ENCODE measurements around the gene HDGFL3.
"Not testable (repeated sequence)": the region's sequence is repeated elsewhere in the genome, so short reads cannot be mapped to it uniquely, and the experiment has no call there.

HDGFL3 gene

DNA sequence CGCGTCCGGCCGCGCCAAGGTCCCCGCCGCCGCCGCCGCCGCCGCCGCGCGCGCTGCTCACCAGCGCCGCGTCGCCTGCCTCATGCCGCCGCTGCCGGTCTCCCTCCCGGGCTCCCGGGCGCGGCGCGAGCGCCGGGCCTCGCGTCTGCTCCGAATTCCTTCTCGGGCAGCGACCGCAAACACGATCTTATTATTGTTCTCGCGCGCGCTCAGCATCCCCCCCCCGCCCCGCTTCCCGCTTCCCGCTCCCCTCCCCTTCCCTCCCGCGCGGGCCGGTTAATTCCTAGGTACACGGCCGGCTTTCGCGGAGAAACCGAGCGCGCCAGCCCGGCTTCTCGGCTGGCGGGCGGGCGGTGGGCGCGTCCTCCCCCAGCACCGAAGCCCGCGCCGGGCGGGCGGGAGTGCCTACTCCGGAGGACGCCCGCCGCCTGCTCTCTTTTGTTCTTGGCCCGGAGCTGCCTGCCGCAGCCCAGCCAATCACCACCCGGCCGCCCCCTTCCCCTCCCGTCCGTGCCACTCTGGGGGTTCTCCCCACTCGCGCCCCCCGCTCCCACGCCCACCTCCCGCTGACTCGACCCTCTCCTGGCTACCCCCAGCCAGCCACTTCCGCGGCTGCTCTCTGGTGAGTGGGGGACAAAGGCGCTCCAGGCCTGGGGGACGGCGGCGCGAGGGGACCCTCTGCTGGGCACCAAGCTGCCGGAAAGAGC, at the start of gene HDGFL3:
HDGFL3 (minus strand) TSS at position 164 of the 707 bp plus-strand sequence. CDS start 409 bp downstream, outside the sequence.
- DNase-seq: peak; percentile 8

DNA sequence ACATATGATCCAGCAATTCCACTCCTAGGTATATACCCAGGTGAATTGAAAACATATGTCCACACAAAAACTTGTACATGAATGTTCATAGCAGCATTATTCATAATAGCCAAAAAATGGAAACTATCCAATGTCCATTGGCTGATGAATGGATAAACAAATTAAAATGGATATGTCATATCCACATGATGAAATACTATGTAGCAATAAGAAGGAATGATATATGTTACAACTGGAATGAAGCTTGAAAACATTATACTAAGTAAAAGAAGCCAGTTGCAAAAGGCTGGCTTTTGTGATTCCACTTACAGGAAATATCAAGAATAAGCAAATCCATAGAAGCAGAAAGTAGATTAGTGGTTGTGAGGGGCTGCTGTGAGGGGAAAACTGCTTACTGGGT, 43.2 kb upstream of the HDGFL3 start:
- DNase-seq: no peak

DNA sequence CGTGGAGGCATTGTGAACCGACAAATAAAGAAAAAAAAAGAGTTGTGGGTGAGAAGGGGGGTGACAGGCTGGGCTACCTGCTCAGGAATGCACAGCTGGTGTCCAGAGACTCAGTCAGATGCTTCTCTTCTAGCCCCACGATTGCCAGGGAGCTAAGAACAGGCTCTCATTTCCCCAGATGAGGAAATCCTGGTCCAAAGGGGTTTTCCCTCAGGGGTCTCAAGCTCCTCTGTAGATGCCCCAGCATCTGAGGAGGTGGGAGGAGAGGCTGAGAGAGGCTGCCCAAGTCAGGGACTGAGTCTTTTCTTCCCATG, 41.4 kb upstream of the HDGFL3 start:
- DNase-seq: no peak

DNA sequence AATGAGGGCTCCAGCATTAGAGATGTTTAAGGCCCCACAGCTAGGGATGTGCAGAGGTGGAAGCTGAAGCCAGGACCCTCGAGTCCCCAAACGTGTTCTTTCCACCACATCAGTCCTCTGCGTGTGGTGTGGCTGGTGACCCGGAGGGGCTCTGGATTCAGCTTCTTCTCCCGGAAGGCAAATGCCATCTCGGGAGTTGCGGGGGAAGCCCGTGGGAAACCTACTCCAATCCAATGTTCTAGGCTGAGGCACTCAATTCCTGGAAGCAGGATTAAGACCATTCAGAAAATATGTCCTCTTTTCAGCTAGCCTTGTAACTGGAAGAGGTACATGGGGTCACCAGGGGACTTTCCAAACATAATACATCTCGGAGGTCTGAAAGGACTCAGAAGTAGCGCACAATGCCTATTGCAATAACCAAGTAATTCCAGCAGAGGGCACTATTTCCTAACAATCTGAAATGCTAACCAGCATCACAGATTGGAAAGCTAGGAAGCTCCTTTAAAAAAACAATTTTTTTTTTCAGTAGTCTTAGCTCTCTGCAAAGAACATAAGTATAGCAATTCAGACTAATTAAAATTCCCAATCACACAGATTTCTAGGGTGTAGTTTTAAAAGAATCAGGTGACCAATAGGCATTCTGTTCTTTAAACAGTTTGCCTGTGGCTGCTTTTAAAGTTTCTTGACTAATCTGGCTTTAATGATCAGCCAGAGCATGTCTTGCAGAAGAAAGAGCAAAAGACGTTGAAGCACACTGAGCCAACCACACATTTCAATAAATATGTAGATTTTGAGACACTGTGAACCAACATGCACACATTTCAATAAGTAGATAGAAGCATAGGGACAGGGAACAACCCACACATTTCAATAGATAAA, 40.8 kb upstream of the HDGFL3 start:
- no peak for DNase-seq

DNA sequence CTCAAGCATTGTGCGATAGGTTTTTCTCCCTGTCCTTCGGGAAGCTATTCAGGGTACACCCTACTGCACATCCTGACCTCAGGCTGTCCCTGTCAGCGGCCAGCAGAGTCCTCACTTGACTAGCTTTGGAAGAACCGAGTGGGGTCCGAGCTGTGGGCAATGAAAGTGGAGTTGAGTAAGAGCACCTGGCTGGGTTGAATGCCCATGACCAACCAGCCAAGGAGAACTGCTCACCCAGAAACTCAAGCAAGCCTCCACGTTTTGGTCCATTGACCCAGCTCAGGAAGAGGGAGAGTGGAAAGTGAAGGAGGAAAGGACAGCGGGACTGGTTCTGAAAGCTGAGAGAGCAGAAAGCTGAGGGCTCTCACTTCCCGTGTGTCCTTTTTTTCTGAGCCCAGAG, 36.0 kb upstream of the HDGFL3 start:
- no peak for DNase-seq

DNA sequence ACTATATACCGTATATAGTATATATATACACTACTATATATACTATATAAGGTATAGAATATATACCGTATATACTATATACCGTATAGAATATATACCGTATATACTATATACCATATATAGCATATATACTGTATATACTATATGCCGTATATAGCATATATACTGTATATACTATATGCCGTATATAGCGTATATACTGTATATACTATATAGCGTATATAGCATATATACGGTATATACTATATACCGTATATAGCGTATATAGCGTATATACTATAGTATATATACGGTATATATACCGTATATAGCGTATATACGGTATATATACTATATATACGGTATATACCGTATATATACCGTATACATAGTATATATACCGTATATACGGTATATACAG, 22.6 kb upstream of the HDGFL3 start:
- DNase-seq: no peak

DNA sequence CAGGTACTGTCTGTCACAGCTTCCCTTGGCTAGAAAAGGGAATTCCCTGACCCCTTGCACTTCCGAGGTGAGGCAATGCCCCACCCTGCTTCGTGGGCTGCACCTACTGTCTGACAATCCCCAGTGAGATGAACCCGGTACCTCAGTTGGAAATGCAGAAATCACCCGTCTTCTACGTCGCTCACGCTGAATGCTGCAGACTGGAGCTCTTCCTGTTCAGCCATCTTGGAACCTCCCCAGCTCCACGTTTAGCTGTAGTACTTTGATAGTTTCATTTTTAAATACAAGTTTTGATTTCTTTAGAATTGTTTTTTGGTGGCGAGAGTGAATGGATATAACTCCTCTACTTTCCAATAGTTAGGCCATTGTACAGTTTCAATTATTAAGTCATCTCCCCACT, 17.8 kb upstream of the HDGFL3 start:
- DNase-seq: no peak

DNA sequence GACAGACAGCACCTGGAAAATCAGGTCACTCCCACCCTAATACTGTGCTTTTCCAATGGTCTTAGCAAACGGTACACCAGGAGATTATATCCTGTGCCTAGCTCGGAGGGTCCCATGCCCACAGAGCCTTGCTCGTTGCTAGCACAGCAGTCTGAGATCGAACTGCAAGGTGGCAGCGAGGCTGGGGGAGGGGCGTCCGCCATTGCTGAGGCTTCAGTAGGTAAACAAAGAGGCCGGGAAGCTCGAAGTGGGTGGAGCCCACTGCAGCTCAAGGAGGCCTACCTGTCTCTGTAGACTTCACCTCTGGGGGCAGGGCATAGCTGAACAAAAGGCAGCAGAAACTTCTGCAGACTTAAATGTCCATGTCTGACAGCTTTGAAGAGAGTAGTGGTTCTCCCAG, 14.2 kb upstream of the HDGFL3 start:
- not testable (repeated sequence) for DNase-seq

DNA sequence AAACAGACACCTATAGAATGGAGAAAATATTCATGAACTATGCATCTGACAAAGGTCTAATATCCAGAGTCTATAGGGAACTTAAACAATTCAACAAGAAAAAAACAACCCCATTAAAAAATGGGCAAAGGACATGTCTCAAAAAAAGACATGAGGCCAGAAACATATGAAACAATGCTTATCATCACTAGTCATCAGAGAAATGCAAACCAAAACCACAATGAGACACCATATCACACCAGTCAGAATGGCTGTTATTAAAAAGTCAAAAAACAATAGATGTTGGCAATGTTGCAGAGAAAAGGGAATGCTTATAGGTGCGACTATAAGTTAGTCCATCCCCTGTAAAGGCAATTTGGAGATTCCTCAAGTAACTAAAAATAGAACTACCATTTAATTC, 11.4 kb upstream of the HDGFL3 start:
- no peak for DNase-seq

DNA sequence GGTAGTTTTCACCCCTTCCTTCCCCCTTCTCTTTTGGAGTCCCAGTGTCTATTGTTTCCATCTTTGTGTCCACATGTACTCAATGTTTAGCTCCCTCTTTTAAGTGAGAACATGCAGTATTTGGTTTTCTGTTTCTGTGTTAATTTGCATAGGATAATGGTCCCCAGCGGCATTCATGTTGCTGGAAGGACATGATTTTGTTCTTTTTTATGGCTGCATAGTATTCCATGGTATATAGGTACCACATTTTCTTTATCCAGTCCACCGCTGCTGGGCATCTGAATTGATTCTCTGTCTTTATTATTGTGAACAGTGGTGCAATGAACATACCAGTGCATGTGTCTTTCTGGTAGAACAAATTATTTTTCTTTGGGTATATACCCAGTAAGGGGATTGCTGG, 7.7 kb upstream of the HDGFL3 start:
- DNase-seq: no peak

DNA sequence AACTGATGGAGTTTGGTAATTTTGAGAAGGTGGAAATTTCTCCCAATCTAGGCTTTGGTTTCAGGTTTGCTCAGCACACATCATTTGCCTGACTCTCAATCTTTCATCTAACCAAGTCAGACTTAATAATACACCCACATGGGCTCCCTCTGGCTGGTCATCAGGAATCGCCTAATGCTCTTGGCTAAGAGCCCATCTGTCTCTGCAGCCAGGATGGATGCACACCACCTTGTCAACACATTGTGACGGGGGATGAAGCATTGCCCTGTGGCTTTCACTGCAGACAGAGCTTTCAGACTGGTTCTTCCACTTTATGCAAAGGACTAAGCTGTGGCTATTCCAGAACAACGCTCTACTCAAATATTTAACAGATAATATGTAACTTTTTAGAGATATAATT, 3.0 kb upstream of the HDGFL3 start:
- no peak for DNase-seq

DNA sequence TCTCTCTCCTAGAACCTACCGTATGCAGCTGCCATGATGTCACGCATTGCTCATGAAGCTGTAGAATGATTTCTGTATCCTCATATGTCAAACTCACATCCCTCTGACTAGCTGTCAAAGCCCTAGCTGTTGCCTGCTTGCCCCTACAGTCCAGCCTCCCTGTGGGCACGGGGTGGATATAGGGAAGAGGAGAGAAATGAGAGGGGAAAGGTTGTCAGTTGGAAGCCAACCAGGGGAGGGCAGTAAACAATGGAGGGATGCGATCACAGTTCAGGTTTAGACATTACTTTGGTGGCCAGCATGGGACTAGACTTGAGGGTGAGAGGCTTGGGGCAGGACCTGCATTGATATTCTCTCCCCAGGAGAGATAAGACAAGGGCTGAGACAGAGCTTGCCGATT, 1.7 kb upstream of the HDGFL3 start:
- no peak for DNase-seq

DNA sequence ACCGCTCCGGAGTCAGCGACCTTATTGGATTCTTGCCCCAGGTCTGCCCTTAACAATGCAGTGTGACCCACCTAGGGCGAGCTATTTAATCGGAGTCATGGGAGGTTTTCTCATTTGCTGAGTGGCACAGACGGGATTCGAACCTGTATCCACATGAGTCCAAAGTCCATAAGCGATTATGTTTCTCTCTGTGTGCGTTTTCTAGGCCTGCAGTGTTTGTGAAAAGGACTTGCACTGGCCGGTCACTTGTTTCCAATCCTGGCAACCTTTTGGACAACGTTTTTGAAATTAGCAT, 691 bp upstream of the HDGFL3 start:
- no peak for DNase-seq

DNA sequence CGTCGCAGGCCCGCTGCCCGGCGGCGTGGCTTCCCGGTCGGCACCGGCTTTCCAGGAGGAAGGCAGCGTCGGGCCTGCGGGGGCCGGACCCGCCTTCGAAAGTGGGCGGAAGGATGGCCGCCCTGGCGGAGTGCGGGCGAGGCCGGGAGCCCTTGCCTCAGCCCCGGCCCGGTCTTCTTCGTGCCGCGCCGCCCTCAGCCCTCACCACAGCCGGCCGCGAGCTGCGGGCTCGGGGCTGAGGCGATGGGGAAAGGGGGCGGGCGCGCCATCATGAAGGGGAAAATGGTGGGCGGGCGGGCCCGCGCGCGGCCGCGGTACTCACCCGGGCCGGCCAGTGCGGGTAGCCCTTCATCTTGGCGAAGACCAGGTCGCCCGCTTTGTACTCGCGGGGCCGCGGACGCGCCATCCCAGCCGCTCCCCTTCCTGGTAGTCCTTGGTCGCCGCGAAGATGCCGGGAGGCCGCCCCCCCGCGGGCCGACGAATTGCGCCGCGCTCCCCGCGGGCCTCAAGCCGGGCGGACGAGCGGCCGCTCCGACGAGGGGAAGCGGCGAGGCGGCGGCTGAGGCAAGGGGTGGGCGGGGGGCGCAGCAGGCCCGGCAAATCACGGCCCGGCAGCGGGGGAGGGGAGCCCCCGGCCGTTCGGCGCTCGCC, 489 bp downstream of the HDGFL3 start:
- DNase-seq: no peak

DNA sequence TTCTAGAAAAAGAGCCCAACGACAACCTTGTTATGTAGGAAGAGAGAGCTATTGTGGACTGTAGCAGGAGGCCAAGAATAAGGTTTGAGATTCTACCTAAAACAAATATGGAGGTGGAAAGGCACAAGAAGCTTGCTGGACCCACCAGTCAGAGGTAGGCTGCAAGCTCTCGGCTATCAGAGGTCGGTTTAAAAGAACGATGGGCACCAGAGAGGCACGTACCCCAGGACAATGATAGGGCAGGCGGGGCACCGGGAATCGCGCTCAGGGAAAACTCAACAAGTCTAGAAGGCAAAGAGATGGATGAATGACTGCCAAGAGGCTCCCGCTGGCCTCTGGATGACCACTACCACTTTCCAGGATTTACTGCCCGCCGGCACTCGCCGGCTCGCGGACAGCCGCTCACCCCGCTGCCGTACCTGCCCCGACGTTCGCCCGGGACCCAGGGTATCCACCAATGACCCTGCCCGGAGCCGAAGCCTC, 1.1 kb downstream of the HDGFL3 start:
- DNase-seq: no peak

DNA sequence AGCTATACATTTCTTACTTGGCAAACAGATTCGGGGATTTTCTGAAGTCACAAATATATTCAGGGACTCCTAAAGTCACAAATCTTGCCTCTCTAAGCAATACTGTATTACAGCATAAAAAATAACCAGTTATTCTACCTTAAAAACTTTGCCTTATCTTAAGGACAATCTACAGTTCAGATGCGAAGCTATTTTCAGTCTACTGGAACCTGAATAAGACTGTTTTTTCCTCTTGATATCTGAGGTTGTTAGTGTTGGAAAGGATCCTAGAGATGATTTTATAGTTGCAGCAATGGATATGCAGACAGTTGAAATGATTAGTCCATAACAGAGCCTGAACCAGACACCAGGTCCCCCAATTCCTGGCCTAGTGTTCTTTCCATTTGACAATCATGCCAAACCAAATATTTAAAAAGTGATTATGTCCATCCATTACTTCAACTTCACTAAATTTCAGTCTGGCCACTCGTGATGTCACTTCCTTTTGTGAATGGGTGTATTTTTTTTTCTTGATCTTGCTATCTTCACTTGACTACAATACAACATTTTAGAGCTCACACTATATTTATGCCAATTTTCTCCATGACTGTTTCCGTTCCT, 1.8 kb downstream of the HDGFL3 start:
- DNase-seq: no peak

DNA sequence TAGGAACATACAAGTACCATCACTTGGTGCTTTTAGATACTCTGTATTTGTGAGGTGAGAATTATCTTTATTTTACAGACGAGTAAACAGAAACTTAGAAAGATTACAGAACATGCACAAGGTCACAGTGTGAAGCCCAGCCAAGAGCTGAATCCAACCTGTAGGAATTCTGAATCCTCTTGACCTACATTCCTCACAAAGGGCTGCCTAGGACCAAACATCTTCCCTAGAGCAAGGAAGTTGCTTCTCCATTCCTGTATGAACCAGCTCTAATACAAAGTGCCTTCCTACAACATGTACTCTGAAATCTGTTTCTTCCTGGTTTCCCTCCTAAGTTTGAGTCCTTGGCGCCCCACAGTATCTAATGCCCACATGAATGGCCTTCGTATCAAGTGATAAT, 2.9 kb downstream of the HDGFL3 start:
- DNase-seq: no peak

DNA sequence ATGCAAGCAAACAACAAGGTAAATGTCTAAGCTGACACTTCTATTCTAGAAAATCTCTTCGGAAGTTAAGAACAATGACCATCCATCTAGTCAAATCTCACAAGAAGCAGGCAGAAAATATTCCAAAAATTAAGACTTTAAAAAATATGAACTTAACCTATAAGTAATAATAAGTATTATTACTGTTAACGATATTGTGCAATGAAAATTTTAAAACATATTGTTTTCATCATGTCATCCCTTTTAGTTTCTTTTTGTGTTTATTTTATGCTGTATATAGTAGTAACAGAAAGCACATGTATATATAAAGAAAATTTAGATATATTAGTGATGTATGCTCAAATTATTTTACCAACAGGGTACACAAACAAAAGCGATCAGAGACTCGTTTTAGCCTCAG, 4.1 kb downstream of the HDGFL3 start:
- no peak for DNase-seq

DNA sequence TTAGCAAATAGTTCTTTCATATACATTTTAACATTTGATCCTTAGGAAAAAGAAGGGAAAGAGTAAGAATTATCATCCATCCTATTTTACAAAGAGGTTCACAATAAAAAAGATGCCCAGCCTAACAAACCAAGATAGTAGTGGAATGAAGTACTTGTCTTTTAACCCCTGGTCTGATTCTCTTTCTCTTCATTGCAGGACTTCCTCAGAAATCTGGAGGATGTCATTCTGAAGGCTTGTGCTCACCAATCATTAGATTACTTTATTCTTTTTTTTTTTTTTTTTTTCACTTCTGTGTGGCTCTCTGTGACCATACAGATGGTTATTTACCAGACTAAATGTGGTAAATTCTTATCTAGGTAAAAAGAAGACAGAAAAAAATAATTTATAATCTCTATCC, 7.0 kb downstream of the HDGFL3 start:
- no peak for DNase-seq

DNA sequence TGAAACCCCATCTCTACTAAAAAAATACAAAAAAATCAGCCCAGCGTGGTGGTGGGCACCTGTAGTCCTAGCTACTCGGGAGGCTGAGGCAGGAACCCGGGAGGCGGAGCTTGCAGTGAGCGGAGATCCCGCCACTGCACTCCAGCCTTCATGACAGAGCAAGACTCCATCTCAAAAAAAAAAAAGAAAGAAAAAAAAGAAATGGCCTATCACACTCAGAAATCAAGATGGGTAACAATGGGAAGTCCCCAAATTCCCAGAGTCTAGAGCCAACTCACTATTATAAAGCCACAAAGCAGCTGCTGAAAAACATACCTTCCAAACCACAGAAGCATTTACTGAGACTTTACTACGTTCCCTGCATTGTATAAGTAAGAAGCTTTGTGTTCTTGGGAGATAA, 7.5 kb downstream of the HDGFL3 start:
- DNase-seq: no peak

DNA sequence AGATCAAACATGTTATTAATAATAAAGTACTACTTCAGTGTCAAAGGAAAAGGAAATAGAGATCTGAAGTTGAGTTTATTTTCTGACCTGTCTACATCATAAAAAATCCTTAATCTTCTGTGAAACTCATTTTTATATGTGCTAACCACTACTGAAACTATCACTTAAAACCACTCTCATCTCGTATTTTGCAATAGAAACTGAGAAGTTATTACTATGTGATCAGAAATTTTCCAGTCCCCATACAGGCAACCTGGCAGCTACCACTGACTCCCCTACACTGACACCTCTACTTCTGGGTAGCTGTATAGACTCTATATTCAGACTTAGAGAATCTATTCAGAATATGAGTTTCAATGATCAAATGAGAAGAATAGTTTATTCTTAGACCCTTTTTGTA, 8.3 kb downstream of the HDGFL3 start:
- no peak for DNase-seq

DNA sequence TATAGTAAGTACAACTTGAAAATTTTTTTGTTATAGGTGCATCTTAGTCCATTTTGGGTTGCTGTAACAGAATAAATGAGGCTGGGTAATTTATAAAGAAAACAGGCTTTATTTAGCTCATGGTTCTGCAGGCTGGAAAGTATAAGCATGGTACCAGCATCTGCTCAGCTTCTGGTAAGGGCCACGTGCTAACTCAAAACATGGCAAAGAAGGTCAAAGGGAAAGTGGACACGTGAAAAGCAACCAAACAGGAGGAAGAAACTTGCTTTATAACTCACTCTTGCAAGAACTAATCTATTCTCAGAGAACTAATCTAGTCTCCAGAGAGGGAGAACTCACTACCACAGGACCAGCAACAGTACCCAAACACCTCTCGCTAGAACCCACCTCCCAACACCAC, 9.1 kb downstream of the HDGFL3 start:
- no peak for DNase-seq

DNA sequence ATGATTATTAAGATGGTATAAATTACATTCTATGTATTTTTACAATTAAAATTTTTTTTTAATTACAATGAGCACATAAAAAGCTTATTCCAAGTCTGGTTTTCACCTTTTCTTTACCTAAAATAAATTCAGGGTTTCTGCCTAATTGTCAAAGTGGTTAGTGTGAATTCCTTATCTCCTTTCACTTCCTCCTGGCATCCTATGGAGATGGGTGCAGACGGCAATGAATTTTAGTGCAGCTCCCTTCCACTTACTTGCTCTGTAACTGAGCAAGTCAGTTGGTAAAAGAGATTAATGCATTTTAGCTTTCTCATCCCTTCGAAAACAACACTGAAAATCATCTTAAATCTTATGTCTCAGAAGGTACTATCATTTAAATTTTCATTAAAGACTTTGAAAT, 13.1 kb downstream of the HDGFL3 start:
- DNase-seq: no peak

DNA sequence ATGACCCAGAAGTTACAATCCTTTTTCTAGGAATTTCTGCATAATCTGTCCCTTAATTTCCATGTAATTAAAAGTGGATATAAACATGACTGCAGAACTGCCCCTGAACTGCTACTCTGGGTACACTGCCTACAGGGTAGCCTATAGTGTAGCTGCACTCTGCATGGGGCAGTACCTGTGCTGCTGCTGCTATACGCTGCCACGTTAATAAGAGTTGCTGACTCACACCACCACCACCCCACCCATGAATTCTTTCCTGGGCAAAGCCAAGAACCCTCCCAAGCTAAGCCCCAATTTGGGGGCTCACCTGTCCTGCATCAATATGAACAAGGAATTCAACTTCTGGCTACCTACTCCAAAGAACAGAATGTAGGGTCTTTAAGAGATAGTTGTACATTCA, 13.9 kb downstream of the HDGFL3 start:
- DNase-seq: no peak
